Activated T-cell treated with anti-CD3 and anti-CD28 coated beads, Interleukin-2, amount 50 U/mL, for 1 hour (primary cell): ENCODE results near the gene TMEM132A.

Experiments used
- DNase-seq: peaks from one replicate; pipeline ENCODE4 v3.0.0-alpha.2; 2020

Gene TMEM132A

GRCh38 chr11:60923800-60924109, 505 bp upstream of the TMEM132A start:
- DNase-seq, result no peak

- DNase-seq, result no peak
Observed at GRCh38 chr11:60924906-60925853, 920 bp downstream of the TMEM132A start.

- no peak for DNase-seq
Observed at GRCh38 chr11:60925868-60926267, 1.6 kb downstream of the TMEM132A start.

- DNase-seq, result no peak
Observed at GRCh38 chr11:60926500-60926899, 2.2 kb downstream of the TMEM132A start.

- no peak for DNase-seq
Observed at GRCh38 chr11:60927061-60927592, 2.9 kb downstream of the TMEM132A start.

GRCh38 chr11:60927600-60927999, 3.3 kb downstream of the TMEM132A start:
- no peak for DNase-seq

GRCh38 chr11:60928563-60929001, 4.3 kb downstream of the TMEM132A start:
- DNase-seq, result no peak

- no peak for DNase-seq
Observed at GRCh38 chr11:60929764-60930163, 5.5 kb downstream of the TMEM132A start.

GRCh38 chr11:60930394-60930793, 6.1 kb downstream of the TMEM132A start:
- DNase-seq, result no peak

- DNase-seq, result no peak
Observed at GRCh38 chr11:60931917-60932316, 7.7 kb downstream of the TMEM132A start.

GRCh38 chr11:60932605-60933356, 8.5 kb downstream of the TMEM132A start:
- no peak for DNase-seq

- no peak for DNase-seq
Observed at GRCh38 chr11:60933416-60934123, 9.3 kb downstream of the TMEM132A start.

- DNase-seq, result no peak
Observed at GRCh38 chr11:60934124-60934789, 10.0 kb downstream of the TMEM132A start.

- no peak for DNase-seq
Observed at GRCh38 chr11:60934790-60935605, 10.7 kb downstream of the TMEM132A start.

- no peak for DNase-seq
Observed at GRCh38 chr11:60935676-60936442, 11.6 kb downstream of the TMEM132A start.

- DNase-seq, result no peak
Observed at GRCh38 chr11:60936467-60937143, 12.3 kb downstream of the TMEM132A start.

- no peak for DNase-seq
Observed at GRCh38 chr11:60937144-60937527, 12.9 kb downstream of the TMEM132A start.

- DNase-seq, result no peak
Observed at GRCh38 chr11:60937811-60938210, 13.6 kb downstream of the TMEM132A start.

GRCh38 chr11:60938500-60938899, 14.2 kb downstream of the TMEM132A start:
- DNase-seq, result no peak

- no peak for DNase-seq
Observed at GRCh38 chr11:60939301-60939700, 15.0 kb downstream of the TMEM132A start.
